Karpas-422 (cell line): Measurements from ENCODE around the gene SMCO2. TPM values are rescaled to one million over a fixed set of nuclear protein-coding genes. Genes with fewer than 3 reads are reported as not detected.

Source experiments
- DNase-seq: peaks from one replicate; pipeline ENCODE4 v3.0.0-alpha.2; 2015
- H2AFZ ChIP-seq: fragments of 200-600 bp; sonication (generic); 2 replicates; pipeline ENCODE4 v1.6.1; 2014; ENCODE audit warnings: antibody characterized with exemption, low read length, mixed read lengths
- H3K27ac ChIP-seq: fragments of 200-600 bp; sonication (generic); 2 replicates; pipeline ENCODE4 v1.5.1; 2014; ENCODE audit warnings: mild to moderate bottlenecking, low read length, moderate library complexity
- H3K27me3 ChIP-seq: fragments of 200-600 bp; sonication (generic); 2 replicates; pipeline ENCODE4 v1.6.1; 2014; ENCODE audit warnings: low read length, mixed read lengths
- H3K36me3 ChIP-seq: fragments of 200-600 bp; sonication (generic); 2 replicates; pipeline ENCODE4 v1.6.1; 2014; ENCODE audit warnings: low read length, mixed read lengths; ENCODE audit not compliant: insufficient read depth
- H3K4me1 ChIP-seq: fragments of 200-600 bp; sonication (generic); 2 replicates; pipeline ENCODE4 v1.6.1; 2014; ENCODE audit warnings: mild to moderate bottlenecking, low read length, mixed read lengths
- H3K4me2 ChIP-seq: fragments of 200-600 bp; sonication (generic); 2 replicates; pipeline ENCODE4 v1.6.1; 2014; ENCODE audit warnings: low read length, low read depth, mild to moderate bottlenecking; ENCODE audit not compliant: poor library complexity, severe bottlenecking
- H3K4me3 ChIP-seq: fragments of 200-600 bp; sonication (generic); 2 replicates; pipeline ENCODE4 v1.5.1; 2014; ENCODE audit warnings: mild to moderate bottlenecking, antibody characterized with exemption, low read length, mixed read lengths
- H3K79me2 ChIP-seq: fragments of 200-600 bp; sonication (generic); 2 replicates; pipeline ENCODE4 v1.6.1; 2014; ENCODE audit warnings: mild to moderate bottlenecking, low read length, mixed read lengths
- H3K9ac ChIP-seq: fragments of 200-600 bp; sonication (generic); 2 replicates; pipeline ENCODE4 v1.6.0; 2014; ENCODE audit warnings: low read length
- H3K9me2 ChIP-seq: fragments of 200-600 bp; sonication (generic), shearing (Covaris generic); replicated peaks from 2 replicates; pipeline ENCODE4 v1.6.0; 2014; ENCODE audit warnings: mild to moderate bottlenecking, low read length, moderate library complexity; ENCODE audit not compliant: insufficient read depth
- H3K9me3 ChIP-seq: fragments of 300-700, 200-600 bp; sonication (generic); 2 replicates; pipeline ENCODE4 v1.6.1; 2014; ENCODE audit warnings: low read length, mixed read lengths
- H4K20me1 ChIP-seq: fragments of 200-600 bp; sonication (generic); 2 replicates; pipeline ENCODE4 v1.6.1; 2014; ENCODE audit warnings: mild to moderate bottlenecking, antibody characterized with exemption, low read length, low read depth; ENCODE audit not compliant: insufficient read depth
- total RNA-seq: library from RNA; depleted of rRNA; stranded (reverse); fragments of >200 nt; shearing (Covaris generic); gene quantifications from 2 replicates; pipeline ENCODE4 v1.2.3, GENCODE V29; 2014; ENCODE audit warnings: low replicate concordance; rRNA removed

Gene SMCO2
- not detected in 2 replicates for total RNA-seq

- Histone ChIP-seq H3K4me2 (no peak within 1 kb of the TSS), H3K4me1 (peaks cover 5% of the 10 kb centered on the region; the same call in 1 of the 2 replicates), H3K9me2 (no peaks in the 10 kb centered on the region), H3K79me2 (no peaks in the 10 kb centered on the region), H3K27ac (no peak within 1 kb of the TSS), H2AFZ (no peak within 1 kb of the TSS), H3K9me3 (no peaks in the 10 kb centered on the region), H3K36me3 (no peaks in the 10 kb centered on the region), H4K20me1 (no peaks in the 10 kb centered on the region), H3K27me3 (no peaks in the 10 kb centered on the region), H3K4me3 (no peak within 1 kb of the TSS), H3K9ac (no peak within 1 kb of the TSS)
- no peak for DNase-seq
These were observed at the start of gene SMCO2 for GRCh38 chr12:27446436-27446835. TSS of gene SMCO2 (plus strand) at chr12:27446736. CDS start at chr12:27470632, 23,896 bp downstream.

- H3K27ac ChIP-seq: no peak overlapping the region
- H3K27me3 ChIP-seq: no peaks in the 10 kb centered on the region
- no peaks in the 10 kb centered on the region for H3K79me2 ChIP-seq
- no peak overlapping the region for H3K4me2 ChIP-seq
- H3K36me3 ChIP-seq: no peaks in the 10 kb centered on the region
- H3K9me3 ChIP-seq: no peaks in the 10 kb centered on the region
- no peaks in the 10 kb centered on the region for H3K9me2 ChIP-seq
- no peaks in the 10 kb centered on the region for H3K4me1 ChIP-seq
- no peak overlapping the region for H3K4me3 ChIP-seq
- DNase-seq: no peak
- no peaks in the 10 kb centered on the region for H4K20me1 ChIP-seq
- no peak overlapping the region for H2AFZ ChIP-seq
- no peak overlapping the region for H3K9ac ChIP-seq
These were observed 48.1 kb upstream of the SMCO2 start for GRCh38 chr12:27398466-27398865.

- Histone ChIP-seq H3K9me3 (no peaks in the 10 kb centered on the region), H3K9ac (no peak overlapping the region), H3K27me3 (no peaks in the 10 kb centered on the region), H3K4me1 (no peaks in the 10 kb centered on the region), H3K27ac (no peak overlapping the region), H3K79me2 (no peaks in the 10 kb centered on the region), H3K4me3 (no peak overlapping the region), H4K20me1 (no peaks in the 10 kb centered on the region), H3K4me2 (no peak overlapping the region), H2AFZ (no peak overlapping the region), H3K9me2 (no peaks in the 10 kb centered on the region), H3K36me3 (no peaks in the 10 kb centered on the region)
- no peak for DNase-seq
These were observed 47.5 kb upstream of the SMCO2 start for GRCh38 chr12:27399074-27399473.

GRCh38 chr12:27400856-27401354 is 45.6 kb upstream of the SMCO2 start:
- no peak overlapping the region for H3K4me2 ChIP-seq
- no peaks in the 10 kb centered on the region for H3K9me3 ChIP-seq
- no peaks in the 10 kb centered on the region for H4K20me1 ChIP-seq

GRCh38 chr12:27412047-27412446 is 34.5 kb upstream of the SMCO2 start:
- H4K20me1 ChIP-seq: no peaks in the 10 kb centered on the region
- H3K79me2 ChIP-seq: no peaks in the 10 kb centered on the region
- H3K36me3 ChIP-seq: no peaks in the 10 kb centered on the region
- no peak for DNase-seq
- H2AFZ ChIP-seq: no peak overlapping the region
- no peaks in the 10 kb centered on the region for H3K27me3 ChIP-seq
- H3K9ac ChIP-seq: no peak overlapping the region
- no peaks in the 10 kb centered on the region for H3K9me2 ChIP-seq
- H3K4me3 ChIP-seq: no peak overlapping the region
- no peak overlapping the region for H3K4me2 ChIP-seq
- no peaks in the 10 kb centered on the region for H3K9me3 ChIP-seq
- H3K27ac ChIP-seq: no peak overlapping the region
- H3K4me1 ChIP-seq: no peaks in the 10 kb centered on the region

More at GRCh38 chr12:27400856-27401354, 45.6 kb upstream of the SMCO2 start:
- no peak overlapping the region for H3K27ac ChIP-seq
- H3K79me2 ChIP-seq: no peaks in the 10 kb centered on the region
- no peak for DNase-seq
- H3K36me3 ChIP-seq: no peaks in the 10 kb centered on the region
- H3K4me3 ChIP-seq: no peak overlapping the region
- no peak overlapping the region for H3K9ac ChIP-seq
- H3K4me1 ChIP-seq: no peaks in the 10 kb centered on the region
- no peaks in the 10 kb centered on the region for H3K27me3 ChIP-seq
- no peaks in the 10 kb centered on the region for H3K9me2 ChIP-seq
- H2AFZ ChIP-seq: no peak overlapping the region

- Histone ChIP-seq H3K4me1 (no peaks in the 10 kb centered on the region), H3K79me2 (no peaks in the 10 kb centered on the region), H3K36me3 (no peaks in the 10 kb centered on the region), H3K27me3 (no peaks in the 10 kb centered on the region), H3K4me2 (no peak overlapping the region), H4K20me1 (no peaks in the 10 kb centered on the region), H3K9me2 (no peaks in the 10 kb centered on the region), H3K4me3 (no peak overlapping the region), H3K9ac (no peak overlapping the region), H3K9me3 (no peaks in the 10 kb centered on the region), H2AFZ (no peak overlapping the region), H3K27ac (no peak overlapping the region)
- no peak for DNase-seq
These were observed 23.8 kb upstream of the SMCO2 start for GRCh38 chr12:27422697-27423096.

GRCh38 chr12:27424631-27425230 is 21.8 kb upstream of the SMCO2 start:
- DNase-seq: peak; percentile 72
- Histone ChIP-seq H3K36me3 (no peaks in the 10 kb centered on the region), H2AFZ (no peak overlapping the region), H4K20me1 (no peaks in the 10 kb centered on the region), H3K27me3 (no peaks in the 10 kb centered on the region), H3K79me2 (no peaks in the 10 kb centered on the region), H3K4me1 (no peaks in the 10 kb centered on the region), H3K9me2 (no peaks in the 10 kb centered on the region), H3K4me3 (no peak overlapping the region), H3K9ac (no peak overlapping the region), H3K27ac (no peak overlapping the region), H3K4me2 (no peak overlapping the region), H3K9me3 (no peaks in the 10 kb centered on the region)

GRCh38 chr12:27425306-27425705 is 21.2 kb upstream of the SMCO2 start:
- Histone ChIP-seq H3K9me3 (no peaks in the 10 kb centered on the region), H3K27me3 (no peaks in the 10 kb centered on the region), H3K36me3 (no peaks in the 10 kb centered on the region), H3K9ac (no peak overlapping the region), H3K79me2 (no peaks in the 10 kb centered on the region), H2AFZ (no peak overlapping the region), H3K9me2 (no peaks in the 10 kb centered on the region), H3K4me1 (no peaks in the 10 kb centered on the region), H3K4me3 (no peak overlapping the region), H3K27ac (no peak overlapping the region), H3K4me2 (no peak overlapping the region), H4K20me1 (no peaks in the 10 kb centered on the region)
- no peak for DNase-seq
